ENCODE measurements around the gene INA. TPM values are rescaled to one million over a fixed set of nuclear protein-coding genes. Genes with fewer than 3 reads are reported as not detected.

INA gene
- total and polyA plus RNA-seq, 9 donors = 0.05 to 0.23 (median 0.05) TPM; not detected in 6

DNA sequence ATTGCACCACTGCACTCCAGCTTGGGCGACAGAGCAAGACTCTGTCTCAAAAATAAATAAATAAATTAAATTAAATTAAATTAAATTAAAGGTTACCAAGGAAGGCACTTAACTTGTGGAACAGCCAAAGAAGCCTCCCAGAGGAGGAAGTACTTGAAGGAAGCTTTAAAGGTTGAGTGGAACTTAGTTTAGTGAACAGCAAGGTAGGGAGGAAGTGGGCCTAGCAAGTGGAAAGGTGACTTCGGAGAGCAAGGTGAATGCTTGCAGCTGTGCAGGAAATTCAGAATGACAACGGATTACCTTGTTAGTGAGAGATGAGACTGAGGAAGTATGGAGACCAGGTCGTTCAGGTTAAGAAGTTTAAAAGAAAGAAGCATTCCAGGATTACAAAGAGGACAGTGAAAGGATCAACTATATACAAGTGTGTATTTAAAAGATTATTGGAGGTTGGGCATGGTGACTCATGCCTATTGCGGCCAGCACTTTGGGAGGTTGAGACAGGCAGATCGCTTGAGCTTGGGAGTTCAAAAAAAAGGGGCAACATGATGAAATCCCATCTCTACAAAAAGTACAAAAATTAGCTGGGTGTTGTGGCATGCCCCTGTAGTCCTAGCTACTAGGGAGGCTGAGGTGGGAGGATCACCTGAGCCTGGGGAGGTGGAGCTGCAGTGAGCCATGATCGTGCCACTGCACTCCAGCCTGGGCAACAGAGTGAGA, 44.0 kb upstream of the INA start:
- TF ChIP-seq, protein P1, sequence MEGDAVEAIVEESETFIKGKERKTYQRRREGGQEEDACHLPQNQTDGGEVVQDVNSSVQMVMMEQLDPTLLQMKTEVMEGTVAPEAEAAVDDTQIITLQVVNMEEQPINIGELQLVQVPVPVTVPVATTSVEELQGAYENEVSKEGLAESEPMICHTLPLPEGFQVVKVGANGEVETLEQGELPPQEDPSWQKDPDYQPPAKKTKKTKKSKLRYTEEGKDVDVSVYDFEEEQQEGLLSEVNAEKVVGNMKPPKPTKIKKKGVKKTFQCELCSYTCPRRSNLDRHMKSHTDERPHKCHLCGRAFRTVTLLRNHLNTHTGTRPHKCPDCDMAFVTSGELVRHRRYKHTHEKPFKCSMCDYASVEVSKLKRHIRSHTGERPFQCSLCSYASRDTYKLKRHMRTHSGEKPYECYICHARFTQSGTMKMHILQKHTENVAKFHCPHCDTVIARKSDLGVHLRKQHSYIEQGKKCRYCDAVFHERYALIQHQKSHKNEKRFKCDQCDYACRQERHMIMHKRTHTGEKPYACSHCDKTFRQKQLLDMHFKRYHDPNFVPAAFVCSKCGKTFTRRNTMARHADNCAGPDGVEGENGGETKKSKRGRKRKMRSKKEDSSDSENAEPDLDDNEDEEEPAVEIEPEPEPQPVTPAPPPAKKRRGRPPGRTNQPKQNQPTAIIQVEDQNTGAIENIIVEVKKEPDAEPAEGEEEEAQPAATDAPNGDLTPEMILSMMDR (IDR thresholded peaks at IDR 0.05) = no peak
- TF ChIP-seq POLR2A (IDR thresholded peaks at IDR 0.05) (no peak), EP300 (IDR thresholded peaks at IDR 0.05) (no peak)
- Histone ChIP-seq H3K27ac (no peak overlapping the region), H3K4me1 (ENCODE audit: insufficient read depth) (no peaks in the 10 kb centered on the region), H3K4me3 (no peak overlapping the region), H3K27me3 (no peaks in the 10 kb centered on the region), H3K9me3 (no peaks in the 10 kb centered on the region), H3K36me3 (no peaks in the 10 kb centered on the region)
- 85 to 87% (median 86%) methylated on average over 7 of the region's 7 CpGs for WGBS, 3 donors
- no peak for DNase-seq
- intact Hi-C loops (cut with DNase I) = no loop called here

DNA sequence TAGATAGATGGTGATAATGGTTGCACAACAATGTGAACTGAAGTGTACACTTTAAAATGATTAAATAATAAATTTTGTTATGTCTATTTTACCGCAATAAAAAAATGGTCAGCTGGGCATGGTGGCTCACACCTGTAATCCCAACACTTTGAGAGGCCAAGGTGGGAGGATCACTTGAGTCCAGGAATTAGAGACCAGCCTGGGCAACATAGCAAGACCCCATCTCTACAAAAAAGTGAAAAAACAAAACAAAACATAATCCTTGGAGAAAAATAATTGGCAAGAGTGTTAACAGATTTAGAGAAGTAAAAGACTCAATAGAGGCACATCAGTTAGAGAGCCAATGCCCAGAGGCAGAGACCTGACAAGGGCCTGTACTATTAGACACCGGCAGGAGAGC, 41.2 kb upstream of the INA start:
- H3K9me3 ChIP-seq = no peaks in the 10 kb centered on the region
- H3K27ac ChIP-seq = no peak overlapping the region
- DNase-seq = no peak
- intact Hi-C loops (cut with DNase I) = no loop called here
- TF ChIP-seq POLR2A (IDR thresholded peaks at IDR 0.05) (no peak), EP300 (IDR thresholded peaks at IDR 0.05) (no peak)
- TF ChIP-seq, protein P1 (IDR thresholded peaks at IDR 0.05) = no peak
- 88 to 94% (median 89%) methylated on average over 2 of the region's 2 CpGs for WGBS, 3 donors
- H3K27me3 ChIP-seq = no peaks in the 10 kb centered on the region
- no peaks in the 10 kb centered on the region for H3K36me3 ChIP-seq
- peaks cover 3% of the 10 kb centered on the region for H3K4me1 ChIP-seq (ENCODE audit: insufficient read depth)
- H3K4me3 ChIP-seq = no peak overlapping the region

DNA sequence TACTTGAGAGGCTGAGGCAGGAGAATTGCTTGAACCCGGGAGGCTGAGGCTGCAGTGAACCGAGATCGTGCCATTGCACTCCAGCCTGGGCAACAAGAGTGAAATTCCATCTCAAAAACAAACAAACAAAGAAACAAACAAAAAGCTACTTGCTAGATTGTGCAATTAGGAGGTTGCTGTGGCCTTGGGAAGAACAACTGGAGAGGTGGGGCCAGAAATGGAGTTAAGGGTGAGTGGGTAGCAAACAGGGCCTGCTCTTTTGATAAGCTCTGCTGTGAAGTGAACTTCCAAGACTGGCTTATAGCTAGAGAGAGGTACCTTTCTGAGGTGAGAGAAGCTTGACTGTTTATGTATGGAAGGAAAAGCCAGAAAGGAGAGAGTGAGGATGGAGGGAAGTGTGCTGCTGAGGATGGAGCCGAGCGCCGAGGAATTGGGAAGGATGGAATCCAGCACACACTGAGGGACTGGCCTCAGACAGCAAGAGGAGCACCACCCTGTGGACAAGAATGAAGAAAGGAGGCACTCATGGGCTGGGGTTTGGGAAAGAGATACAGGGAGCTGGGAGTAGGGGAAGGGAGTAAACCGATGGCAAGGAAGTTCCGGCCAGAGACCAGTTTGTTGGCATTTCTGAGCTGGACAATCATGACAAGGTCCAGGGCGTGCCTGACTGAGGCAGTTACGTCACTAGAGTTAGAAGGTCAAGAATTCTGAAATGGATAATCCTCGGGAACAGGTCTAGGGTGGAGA, 38.3 kb upstream of the INA start:
- TF ChIP-seq EP300 (IDR thresholded peaks at IDR 0.05) = no peak
- TF ChIP-seq POLR2A (IDR thresholded peaks at IDR 0.05) = no peak
- TF ChIP-seq, protein P1 (IDR thresholded peaks at IDR 0.05) = no peak
- peak in 2 of 5 donors; percentile 10 to 45 for DNase-seq
- no peaks in the 10 kb centered on the region for H3K27me3 ChIP-seq
- no peaks in the 10 kb centered on the region for H3K36me3 ChIP-seq
- peaks cover 3% of the 10 kb centered on the region for H3K4me1 ChIP-seq (ENCODE audit: insufficient read depth)
- no peak overlapping the region for H3K27ac ChIP-seq
- H3K4me3 ChIP-seq = no peak overlapping the region
- intact Hi-C loops (cut with DNase I) = no loop called here
- H3K9me3 ChIP-seq = no peaks in the 10 kb centered on the region
- WGBS, 3 donors = 29 to 40% (median 32%) methylated on average over 11 of the region's 11 CpGs

DNA sequence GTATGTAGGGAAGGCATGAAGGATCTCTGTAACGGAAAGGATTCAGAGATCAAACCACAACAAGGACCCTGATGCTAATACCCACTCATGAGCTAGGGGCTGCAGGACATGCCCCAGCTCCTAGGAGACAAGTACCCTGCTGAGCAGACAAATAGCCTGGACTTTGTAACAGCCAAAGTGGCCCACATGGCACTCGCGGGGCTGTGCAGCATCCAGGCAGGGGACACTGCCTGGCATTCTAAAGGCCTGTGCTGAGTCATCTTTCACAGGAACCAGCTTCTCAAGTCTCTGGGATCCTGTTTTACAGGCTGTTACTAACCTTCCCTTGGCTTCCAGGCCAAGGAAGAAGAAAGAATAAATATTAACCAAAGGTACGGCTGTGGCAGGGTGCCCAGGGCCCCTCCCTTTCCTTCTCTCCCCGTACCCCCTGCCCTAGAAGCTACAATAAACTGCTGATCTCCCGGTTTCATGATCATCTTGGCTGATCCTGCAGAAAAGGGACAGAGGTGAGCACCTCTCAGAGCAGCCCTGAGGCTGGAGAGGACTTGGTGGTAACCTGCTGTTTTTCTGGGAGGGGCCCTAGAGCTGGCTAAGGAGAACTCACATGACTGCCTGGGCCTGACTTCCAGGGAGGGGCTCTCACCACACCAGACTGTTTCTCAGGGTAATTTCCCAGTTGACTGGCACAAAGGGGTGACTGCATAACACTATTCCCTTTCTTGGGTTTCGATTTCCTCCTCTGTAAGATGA, 35.5 kb upstream of the INA start:
- Histone ChIP-seq H3K27me3 (no peaks in the 10 kb centered on the region), H3K4me3 (no peak overlapping the region), H3K4me1 (ENCODE audit: insufficient read depth) (peaks cover 3% of the 10 kb centered on the region), H3K36me3 (no peaks in the 10 kb centered on the region), H3K27ac (no peak overlapping the region), H3K9me3 (no peaks in the 10 kb centered on the region)
- no peak for TF ChIP-seq EP300 (IDR thresholded peaks at IDR 0.05)
- TF ChIP-seq, protein P1 (IDR thresholded peaks at IDR 0.05) = no peak
- no peak for TF ChIP-seq POLR2A (IDR thresholded peaks at IDR 0.05)
- intact Hi-C loops (cut with DNase I) = loop anchor here in 3 of 4 donors (10.0 kb wide), 3 partner anchors 167 to 407 kb away; partner anchors contain the start of genes CNNM2 (in 2 of the 3) and CYP17A1 (in 1 of the 3)
- no peak for DNase-seq
- WGBS, 3 donors = 72 to 74% (median 73%) methylated on average over 7 of the region's 7 CpGs

Data from ovary (tissue), 9 donors.